ENCODE measurements around the gene RPS6KA2.
"Not testable (repeated sequence)": the region's sequence is repeated elsewhere in the genome, so short reads cannot be mapped to it uniquely, and the experiment has no call there.

RPS6KA2 gene

DNA sequence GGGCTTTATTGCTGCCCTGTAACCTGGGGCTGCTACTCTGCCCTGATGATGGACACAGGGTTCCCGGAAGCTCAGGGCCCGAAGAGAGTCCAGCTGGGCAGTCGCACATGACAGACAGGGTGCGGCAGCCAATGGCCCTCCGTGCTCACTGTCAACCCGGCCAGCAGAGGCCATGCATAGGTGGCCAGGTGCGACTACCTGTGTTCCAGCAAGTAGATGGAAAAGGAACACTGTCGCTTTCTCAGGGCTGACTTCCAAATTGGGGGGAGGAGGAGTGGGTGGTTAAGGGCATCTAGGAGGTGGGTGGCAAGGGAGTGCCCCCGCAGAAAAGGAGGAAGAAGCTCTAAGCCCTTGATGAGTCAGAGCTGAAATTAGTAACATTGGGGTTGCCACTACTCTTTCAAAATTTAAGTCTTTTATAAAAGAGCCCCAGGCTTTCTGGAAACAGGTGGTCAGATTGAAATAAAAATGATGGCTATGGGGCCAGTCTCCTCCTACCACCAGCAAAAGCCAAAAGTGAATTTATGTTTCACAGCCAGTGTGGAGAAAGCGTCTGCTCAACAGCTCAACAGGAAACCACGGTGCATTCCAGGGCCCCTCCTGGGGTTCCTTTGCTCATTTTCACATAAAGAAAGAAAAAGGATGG is 38.2 kb downstream of the RPS6KA2 start:
- no peak for DNase-seq

DNA sequence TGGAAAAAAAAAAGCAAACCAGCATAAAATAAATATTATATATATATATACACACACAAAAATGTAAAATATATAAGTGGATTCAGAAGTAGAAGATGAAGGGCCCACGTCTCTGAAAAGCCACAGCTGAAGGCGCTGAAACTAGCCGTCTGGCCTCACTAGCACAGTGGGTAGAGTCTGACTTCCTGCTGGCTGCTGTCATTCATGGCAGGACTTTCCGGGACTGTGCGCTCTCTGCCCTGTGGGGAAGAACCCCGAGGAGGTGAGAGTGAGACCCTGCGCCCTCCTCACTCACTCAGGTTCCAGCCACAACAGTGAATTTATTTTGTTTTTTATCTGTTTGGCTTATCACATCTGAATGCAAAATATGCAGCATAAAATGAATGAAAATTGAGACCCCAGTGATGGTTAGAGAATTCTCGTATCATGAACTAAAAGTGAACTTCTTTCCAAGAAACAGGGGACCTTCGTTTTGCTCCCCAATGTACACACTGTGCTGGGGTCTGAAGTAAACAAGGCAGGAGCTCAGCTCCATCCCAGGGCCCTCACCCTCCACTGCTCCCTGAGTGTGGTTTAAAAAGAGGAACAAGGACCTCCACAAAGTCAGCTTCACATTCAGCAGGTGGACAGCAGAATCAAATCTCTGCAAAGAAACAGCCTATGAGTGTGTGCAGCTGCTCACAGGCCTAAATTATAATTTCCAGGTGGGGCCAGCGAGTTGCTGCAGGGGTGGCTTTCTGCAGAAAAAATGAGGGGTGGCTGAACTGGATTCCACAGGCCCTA is 39.2 kb downstream of the RPS6KA2 start:
- no peak for DNase-seq

DNA sequence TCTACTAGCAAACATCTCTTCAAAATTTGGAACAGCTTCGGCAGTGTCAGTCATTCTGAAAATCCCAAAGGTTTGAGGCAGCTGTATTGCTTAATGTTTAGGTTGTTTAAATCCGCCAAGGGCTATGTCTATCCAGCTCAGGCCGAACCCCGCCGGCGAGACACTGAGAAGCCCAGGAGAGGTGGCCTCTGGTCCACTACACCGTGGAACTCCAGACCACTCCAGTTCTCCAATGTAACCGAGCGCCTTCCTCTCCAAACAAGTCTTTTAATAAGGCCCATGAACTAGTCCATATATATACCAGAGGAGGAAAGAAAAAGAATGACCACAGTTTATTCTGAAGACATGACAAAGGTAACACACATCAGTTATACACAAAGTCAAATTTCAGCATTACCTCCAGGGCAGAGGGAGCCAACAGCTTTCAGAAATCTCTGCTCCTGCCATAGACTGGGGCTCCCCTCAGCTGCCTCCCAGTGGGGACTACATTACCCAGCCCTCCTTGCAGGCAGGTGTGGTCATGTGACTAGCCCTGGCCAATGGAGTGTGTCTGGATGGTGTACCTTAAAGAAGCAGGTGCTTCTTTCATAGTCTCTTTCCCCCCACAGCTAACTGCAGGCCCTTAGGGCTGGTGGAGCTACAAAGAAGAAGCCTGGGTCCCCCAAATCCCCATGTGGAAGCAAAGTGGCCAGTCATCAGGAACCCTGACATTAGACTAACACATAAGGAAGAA is 40.5 kb downstream of the RPS6KA2 start, which contains the start of gene RAMACL:
Gene RAMACL, minus strand, starts transcription at position 255 of the 733 bp plus-strand sequence. Its CDS starts 201 bp downstream, at position 54.
- no peak for DNase-seq

DNA sequence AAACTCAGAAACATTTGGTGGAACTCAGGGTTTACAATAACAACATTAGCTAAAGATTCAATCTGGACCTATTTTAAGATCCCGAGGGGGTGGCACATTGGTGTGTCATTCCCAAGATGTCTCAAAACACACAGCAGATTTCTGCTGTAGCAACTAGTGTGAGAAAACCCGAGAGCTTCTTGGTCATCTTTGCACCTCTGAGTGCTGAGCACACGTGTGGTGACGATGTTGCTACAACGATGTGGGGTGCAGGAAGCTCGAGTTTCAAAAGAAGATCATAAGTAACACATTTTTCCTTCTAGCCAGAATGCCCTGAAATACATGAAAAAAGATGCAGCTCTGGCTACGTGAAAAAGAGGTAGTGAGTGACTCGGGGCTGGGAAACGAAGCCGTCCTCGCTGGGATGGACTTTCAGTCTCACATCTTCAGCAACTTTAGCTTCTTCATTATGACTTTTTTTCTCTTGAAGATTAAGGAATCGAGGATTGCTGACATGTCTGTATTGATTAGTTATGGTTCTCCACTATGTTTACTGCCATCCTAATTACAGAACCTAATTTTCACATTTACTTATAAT is 42.1 kb downstream of the RPS6KA2 start:
- no peak for DNase-seq

DNA sequence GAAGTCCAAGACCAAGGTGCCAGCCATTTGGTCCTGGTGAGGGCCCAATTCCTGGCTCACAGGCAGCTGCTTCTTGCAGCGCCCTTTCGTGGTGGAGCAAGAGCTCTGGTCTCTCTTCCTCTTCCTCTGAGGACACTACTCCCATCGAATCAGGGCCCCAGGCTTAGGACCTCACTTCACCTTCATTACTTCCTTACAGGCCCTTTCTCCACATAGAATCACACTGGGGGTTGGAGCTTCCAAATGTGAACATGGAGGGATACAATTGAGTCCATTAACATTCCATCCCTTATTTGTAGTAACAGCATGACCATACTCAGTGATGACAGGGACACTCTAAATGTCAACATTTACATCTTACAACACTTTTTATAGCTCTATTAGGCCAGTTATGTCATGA is 42.9 kb downstream of the RPS6KA2 start:
- DNase-seq: no peak

DNA sequence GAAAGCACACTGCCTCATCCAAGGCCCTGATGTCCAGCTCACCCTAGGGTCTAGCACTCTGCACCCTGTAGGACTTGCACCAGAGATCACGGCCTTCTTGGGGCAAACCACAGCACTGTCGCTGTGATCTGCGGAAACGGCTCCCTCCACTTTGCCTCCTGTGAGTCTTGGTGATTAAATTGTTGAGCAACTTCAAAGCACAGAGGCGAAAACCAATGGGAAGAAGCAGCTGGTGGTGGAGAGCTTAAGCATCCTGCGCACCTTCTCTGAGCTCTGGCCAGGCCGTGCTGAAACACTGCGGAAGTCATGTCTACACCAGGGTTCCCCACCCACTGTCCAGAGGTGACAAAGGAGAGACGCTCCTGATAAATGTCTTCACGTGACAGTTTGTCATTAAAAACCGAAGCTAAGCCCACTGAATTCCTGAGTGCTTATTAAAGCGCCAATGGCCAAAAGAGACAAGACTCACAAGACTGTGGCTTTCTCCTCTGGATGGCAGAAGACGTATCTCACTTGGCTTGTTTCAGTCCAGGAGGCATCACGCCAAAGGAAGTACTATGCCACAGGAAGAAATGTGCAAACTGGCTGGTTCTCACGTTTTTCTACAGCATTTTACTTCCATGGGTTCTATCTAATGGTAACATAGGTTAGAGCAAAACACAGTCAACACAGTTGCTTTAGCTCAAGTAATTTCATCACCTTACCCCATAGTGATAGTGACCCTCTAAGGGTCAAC is 43.7 kb downstream of the RPS6KA2 start:
- no peak for DNase-seq

DNA sequence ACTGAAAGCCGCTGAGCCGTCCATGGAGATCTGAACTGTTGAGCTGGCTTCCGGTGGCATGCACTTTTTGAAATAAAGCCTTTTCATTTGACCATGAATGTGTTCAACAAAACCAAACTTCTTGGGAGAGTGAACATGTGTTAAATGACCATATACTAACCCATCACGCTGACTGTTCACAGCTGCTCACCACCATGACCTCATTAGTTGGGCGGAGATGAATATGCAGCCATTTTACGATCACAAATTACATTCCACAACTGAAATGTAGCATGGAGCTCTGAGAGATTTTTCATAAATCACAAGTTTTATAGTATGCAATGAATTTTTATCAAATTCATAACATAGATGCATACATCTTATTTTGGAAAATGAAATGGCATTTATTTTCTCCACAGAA is 44.8 kb downstream of the RPS6KA2 start:
- no peak for DNase-seq

DNA sequence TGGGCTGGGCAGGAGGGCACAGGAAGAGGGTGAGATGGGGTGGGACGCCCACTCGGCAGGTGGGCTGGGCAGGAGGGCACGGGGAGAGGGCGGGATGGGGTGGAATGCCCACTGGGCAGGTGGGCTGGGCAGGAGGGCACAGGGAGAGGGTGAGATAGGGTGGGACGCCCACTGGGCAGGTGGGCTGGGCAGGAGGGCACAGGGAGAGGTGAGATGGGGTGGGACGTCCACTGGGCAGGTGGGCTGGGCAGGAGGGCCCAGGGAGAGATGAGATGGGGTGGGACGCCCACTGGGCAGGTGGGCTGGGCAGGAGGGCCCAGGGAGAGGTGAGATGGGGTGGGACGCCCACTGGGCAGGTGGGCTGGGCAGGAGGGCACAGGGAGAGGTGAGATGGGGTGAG is 45.2 kb downstream of the RPS6KA2 start:
- not testable (repeated sequence) for DNase-seq

DNA sequence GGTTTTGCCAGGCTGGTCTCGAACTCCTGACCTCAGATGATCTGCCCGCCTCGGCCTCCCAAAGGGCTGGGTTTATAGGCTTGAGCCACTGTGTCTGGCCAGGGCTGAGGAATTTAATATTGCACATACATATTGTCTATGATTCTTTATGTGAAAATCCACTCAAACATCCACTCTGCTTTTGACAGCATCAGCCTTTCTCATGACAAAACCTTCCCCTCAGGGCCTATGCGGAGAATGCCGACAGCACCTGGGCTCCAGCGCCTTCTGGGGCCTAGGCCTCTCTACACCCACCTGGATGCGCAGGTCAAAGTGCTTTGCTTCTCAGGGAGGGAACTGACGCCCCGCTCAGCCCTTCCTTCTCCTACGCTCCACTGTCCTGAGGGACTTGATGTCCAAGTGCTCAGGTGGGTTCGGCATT is 46.0 kb downstream of the RPS6KA2 start:
- DNase-seq: no peak

DNA sequence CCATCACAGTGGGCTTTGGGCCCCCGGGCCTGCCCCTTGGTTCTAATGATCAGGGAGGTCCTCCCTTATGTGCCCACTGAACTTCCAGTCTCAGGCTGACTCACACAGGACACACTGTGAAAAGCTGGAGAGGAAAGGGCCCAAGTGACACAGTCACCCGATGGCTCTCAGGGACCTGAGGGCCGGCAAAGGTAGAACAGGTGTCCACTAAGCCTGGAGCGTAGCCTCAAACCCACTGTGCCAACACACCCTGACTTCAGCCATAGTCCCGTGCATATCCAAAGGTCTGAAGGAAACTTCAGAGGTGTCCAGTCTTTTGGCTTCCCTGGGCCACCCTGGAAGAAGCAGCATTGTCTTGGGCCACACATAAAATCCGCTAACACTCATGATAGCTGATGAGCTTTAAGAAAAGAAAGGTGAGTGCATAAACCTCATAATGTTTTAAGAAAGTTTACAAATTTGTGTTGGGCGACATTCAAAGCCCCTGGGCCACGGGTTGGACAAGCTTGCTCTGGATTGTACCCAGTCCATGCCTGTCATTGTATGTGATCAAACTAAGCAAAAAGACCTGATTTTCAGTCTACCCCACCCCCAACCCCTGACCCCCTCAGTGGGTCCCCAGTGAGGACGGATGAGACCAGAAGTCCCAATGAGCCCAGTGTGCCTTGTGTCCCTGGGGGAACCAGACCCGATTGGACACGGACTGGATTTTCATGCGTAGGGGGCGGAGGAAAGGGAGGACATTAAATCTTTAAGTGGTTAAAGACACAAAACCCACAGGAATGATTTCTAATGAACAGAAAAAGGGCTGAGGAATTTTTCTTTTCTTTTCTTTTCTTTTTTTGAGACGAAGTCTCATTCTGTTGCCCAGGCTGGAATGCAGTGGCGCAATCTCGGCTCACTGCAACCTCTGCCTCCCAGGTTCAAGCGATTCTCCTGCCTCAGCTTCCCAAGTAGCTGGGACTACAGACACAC is 46.7 kb downstream of the RPS6KA2 start:
- no peak for DNase-seq

DNA sequence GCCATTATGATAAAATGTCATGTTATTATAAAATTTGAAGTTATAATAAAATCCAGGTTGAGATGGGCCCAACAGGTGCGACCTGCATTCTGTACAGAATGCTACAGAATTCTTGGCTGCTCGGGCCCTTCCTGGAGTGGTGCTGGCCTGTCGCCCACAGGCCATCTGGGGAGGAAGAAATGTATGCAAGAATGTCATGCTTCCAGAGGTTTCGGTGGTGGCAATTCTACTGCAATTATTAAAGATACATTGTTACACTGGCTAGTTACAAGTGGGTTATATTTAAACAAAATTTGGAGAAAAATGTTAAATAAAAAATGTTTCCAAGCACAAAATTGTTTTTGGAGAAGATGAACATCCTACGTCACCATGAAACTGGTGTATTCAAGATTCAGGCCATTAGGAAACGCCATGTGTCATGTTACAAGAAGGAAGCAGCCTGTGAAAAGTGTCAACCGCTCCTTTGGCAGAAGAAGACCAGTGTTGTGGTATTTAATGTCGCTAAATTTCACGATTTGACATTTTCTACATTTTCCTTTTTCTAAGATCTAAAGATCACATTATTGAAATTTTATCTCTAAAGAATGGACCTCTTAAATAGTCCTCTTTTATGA is 47.7 kb downstream of the RPS6KA2 start:
- DNase-seq: no peak

DNA sequence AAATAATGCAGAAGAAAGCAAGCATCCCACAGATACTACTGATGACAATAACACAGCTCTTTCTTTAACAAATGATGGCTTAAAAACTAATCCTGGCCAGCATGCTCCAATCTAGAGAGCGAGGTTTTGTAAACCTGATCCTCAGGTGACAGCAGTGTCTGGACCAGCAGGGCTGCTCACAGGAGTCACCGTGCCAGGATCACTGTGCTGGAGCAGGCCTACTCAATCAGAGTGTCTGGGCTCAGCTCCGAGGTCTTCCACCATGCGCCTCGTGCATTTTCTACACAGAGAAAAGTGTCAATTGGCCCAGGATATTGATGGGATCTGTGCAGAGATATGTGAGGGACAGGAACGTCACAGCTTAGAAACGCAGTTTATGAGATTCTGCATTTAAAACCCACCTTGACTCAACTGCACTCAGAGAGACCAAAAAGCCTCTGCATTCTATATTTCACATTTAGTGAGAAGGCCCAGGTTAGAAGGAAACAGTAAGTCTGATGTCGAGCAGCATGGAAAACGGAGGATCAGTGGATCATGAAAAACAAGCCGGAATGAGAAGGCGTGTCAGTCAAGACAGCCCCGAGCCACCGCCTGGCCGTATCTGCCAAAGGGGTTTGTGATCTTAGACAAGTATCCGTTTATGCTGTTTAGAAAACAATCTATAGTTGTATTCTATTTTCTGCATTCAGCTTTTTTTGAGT is 48.4 kb downstream of the RPS6KA2 start:
- no peak for DNase-seq

DNA sequence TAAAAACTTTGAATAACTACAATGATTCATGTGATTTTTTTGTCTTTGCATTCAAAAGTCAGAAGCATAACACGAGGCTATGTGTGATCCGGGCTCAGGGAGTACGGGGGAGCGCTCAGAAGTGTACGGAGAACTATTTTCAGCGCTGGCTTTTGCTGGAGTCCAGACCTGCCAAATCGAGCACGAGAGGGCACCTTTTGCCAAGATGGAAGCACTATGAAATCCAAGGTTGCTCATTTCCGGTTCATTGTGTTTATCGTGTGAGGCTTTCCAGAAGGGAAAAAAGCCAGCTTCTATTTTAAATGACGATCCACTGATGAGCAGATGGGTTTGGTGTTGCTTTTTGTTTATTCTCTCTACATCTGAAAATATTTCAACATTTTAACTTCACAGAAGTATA is 51.8 kb downstream of the RPS6KA2 start:
- DNase-seq: no peak

DNA sequence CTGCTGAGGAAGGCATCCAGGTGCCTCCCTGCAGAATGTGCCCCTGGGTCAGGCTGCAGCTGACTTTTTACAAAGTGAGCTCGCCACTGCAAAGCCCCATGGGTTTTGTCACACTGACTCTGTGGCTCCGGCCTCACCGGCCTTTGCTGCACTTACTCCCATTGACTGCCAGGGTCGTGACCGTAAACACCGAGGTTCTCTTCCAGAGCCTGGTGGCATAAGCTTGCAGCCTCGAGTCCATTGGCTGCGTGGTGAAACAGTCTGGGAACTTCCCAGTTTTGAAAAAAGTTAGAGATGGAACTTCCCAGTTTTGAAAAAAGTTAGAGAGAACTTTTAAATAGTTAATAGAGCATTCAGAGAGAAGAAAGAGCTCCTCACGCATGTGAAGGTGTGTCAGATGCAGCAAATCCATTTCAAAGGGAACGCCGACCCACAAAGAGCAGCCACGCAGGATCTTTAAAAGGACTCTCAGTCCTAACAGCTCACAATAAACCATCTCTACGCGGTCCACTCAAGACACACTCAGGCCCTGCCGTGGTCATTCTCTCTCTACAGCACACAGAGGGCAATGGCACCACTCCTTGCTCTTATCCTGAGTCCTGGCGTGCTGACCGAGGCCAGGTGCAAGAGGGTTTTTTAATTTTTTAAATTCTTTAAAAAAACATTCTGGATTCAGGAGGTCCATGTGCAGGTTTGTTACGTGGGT is 53.4 kb downstream of the RPS6KA2 start:
- no peak for DNase-seq

DNA sequence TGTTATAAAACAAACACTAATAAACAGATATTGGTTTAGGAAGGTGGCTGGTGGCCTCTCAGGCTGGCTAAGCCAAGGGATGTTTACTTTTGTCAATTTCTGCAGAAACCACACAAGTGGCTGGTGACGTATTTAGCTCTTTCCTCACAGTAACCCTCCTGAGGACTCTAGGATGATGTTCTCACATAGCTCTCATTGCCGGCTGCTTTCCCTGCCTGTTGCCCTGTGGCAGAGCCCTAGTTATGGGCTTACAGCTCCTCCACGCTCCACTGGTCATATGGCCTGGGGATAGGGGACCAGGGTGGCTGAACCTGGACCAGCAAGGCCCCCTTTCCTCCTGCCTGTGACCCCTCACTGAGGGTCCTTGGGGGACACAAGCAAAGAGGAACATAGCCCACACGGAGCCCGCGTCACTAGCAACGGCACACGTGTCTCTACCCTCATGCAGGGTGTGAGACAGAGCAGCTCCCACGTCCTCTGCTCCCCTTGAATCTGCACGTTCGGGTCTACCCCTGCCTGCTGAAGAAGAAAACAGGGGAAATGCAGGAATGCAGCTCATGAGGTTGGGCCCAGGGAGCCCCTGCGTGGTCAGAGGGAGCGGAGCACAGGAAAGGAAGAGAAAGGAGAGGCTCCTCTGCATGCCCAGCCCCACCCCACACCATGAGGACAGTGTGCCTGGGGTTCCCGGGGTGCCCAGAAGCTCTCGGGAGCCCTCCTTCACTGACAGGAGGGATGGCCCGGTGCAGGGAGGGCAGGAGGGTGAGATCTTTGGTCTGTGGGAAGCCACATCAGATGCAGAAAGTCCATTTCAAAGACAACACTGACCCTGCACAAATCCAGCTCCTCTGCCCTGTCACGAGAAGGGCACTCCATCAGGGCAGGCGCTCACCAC is 54.4 kb downstream of the RPS6KA2 start:
- DNase-seq: no peak

DNA sequence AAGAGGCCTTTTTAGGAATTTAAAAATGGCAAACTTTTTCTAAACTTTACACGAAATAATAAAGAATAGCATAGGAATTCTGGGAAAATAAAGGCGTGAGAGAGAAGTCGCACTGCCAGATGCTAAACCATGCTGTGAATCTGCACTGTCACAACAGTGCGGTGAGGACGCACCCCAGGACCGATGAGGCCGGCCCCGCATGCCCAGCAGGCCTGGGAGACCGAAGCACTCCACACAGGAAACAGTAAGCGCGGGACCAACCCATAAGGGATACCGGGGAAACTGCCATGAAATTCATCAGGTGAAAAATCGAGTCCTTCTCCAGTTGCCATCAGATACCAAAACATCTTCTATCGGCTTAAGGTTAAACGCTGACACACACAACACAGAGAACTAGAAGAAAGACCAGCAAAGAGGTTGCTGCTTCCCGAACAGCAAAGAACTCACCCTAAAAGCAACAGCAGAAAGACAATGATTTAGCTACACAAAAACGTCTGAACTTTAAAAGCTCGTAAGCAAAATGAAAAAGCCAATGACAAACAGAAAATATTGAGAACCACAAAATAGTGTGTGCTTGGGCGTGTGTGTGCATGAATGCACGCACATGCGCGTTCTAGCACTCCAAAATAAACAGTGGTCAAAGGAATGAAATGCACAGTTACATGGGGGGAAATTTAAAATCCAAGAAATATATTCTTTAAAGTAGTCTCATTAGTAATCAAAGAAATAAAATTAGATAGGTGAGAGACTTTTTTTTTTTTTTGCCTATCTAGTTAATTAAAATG is 55.9 kb downstream of the RPS6KA2 start:
- no peak for DNase-seq

DNA sequence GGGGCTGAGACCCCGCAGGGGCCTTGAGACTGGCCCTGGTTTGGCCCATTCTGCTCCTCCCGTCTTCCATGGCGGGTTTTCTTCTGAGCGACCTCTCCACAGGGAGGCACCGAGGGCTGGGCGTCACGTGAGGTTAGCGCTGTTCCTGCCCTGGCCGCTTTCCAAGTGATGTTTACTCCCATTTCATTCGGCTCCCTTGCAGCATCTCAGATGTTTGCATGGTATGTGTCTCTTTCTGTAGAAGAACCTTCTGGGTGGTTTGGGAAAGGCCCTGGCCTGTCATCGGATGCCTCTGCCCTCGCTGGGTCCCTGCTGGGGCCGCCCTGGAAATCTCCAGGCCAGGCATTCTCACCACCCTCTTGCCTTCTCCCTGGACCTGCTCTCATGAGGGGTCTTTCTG is 57.8 kb downstream of the RPS6KA2 start:
- no peak for DNase-seq

DNA sequence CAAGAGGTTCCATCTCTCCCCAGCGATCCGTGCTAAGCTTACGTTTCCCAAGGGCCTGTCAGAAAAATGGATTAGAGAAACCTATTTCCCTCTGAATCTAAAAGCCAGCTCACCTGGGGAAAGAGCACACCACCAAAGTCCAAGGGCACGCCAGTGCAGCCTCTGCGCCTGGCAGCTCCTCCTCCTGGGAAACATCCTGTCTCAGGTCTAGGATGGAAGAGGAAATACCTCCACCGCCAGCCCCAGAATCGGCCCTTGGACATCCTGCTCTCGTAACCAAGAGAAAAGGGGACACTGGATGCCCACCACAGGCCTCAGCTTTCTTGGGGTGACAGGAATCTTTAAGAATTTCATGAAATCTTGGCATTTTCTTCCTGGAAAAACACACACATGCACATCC is 59.2 kb downstream of the RPS6KA2 start:
- DNase-seq: no peak

Data from NCI-H1694 treated with DMSO at 0.1 percent for 48 hours (cell line).